ENCODE results near the gene OR51G2.

OR51G2 gene

GRCh38 chr11:4863876-4864275 is 55.3 kb downstream of the OR51G2 start:
- DNase-seq (ENCODE audit: low spot score), result no peak
